Stimulated activated naive CD4-positive, alpha-beta T cell (primary cell): ENCODE data around the gene SLC66A2.

Source experiments
- DNase-seq, 6 experiments: peaks; one replicate each; lab custom pipeline; 2025; lab: John Stamatoyannopoulos, UW

SLC66A2 gene

DNA sequence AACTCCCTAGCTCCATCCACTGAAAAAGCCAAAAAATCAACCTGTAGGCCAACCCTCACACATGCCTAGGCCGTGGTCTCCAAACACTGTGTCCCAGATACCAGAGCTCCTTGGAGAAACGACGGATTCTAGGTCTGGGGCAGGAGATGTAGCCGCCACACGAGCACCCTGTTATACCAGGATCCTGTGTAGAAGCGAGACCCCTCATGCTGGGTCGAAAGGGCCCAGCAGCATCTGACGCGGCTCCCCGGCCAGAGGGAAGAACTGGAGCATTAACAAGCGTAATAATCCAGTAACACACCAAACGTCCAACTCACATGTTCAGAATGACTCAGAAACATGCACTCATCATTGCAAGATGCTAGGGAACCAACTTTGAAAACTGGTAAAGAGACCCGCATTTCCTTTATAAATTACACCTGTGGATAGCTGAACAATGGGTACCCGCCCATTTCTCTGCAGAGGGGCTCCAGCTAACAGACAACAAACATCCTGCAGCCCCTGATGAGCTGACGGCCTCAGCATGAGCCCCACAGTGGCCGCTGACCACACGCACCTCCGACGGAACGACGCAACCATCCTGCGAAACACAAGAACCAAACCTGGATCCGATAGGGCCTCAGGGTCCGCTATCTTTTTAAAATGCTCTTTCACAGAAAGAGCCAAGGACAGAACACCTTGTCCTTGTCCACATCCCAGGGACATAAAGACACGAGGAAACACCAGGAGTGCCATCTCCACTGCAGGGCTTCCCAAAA, 14.2 kb downstream of the SLC66A2 start:
- no peak for DNase-seq

DNA sequence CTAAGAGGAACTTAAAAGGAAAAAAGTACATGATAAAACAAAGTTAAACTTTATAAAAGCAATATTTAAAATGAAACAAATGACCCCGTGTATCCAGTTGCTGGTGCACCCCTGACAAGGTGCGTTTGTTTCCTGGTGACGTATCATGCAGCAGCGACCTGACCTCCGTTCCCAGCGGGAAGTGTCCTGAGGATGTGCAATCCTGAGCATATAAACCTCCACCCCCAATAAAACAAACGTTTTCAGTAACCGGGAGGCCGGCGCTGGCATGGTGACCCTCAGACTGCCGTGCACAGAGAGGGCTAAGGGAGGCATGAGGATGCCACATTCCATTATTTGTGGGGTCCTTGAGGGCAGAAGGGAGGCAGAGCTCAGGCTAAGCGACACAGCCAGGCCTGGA, 14.8 kb downstream of the SLC66A2 start:
- DNase-seq: no peak

GRCh38 chr18:79935925-79936324, 15.5 kb downstream of the SLC66A2 start:
- no peak for DNase-seq

DNA sequence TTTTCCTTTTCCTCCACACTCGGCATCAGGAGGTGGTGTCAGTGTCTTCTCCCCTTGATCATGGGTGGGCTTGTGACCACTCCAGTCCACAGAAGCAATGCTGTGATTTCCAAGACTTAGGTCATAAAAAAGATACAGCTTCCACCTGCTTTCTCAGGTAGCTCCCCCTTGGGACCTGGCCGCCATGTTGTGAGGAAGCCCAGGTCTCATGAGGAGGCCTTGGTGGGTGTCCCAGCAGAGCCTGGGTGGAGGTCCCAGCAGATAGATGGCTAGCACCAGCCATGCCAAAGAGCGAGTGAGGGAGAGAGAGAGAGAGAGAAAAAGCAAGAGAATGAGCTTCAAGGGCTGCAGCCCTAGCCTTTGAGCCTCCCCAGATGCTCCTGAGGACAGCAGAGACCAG, 16.0 kb downstream of the SLC66A2 start:
- no peak for DNase-seq

DNA sequence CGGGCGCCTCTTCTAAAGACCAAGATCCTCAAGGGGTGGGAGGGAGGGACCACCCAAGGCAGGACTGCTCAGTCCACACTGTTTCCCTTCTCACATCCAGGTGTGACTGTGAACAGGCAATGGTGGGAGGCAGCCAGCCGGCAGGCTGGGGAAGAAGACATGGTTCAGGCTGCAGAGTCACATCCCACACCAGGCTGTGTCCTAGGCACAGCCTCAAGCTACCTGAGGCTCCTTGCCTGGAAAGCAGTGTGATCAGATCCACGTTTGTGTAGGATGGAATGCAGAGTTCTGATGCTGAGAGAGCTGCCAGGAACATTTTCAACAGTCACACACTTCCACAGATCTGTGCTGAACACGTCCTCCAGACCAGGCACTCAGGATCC, 16.4 kb downstream of the SLC66A2 start:
- no peak for DNase-seq

DNA sequence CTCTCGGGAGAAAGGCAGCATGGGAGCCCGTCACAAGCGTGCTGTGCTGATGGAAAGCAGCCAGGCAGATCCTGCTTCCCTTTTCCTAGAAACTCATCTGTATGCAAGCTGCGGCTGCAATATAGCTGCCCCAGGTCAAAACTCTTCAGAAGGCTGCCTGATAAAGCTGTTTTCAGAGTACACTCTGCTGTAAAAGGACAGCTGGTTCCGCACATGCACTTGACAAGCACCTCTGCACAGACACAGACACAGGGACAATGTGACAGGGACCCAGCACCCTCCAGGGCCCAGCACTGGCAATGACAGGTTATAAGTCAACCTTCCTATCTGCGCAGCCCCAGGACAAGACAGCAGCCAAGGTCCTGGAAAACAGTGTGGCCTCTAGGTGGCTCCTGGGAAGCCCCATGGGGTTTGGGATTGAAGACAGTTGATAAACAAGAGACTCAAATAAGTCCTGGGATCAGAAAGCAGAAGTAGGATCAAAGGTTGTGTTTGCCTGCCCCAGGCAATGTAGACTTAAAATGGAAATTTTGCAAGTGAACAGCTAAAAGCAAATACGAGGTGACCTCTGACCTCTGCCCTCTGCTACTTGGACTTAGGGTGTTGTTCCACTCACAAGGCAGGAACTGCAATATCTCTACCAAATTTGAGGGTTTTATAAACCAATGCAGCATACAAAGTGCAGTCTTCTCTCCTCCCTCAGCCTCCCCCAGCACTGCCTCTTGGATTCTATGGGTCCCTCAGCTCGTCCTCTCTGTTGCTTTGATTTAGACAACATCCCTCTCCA, 16.9 kb downstream of the SLC66A2 start:
- DNase-seq: no peak

- DNase-seq: no peak
Observed at GRCh38 chr18:79933765-79934164, 17.7 kb downstream of the SLC66A2 start.

- no peak for DNase-seq
Observed at GRCh38 chr18:79932907-79933306, 18.5 kb downstream of the SLC66A2 start.

GRCh38 chr18:79931475-79931874, 20.0 kb downstream of the SLC66A2 start:
- DNase-seq: no peak

- DNase-seq: no peak
Observed at GRCh38 chr18:79930020-79930642, 21.3 kb downstream of the SLC66A2 start.

DNA sequence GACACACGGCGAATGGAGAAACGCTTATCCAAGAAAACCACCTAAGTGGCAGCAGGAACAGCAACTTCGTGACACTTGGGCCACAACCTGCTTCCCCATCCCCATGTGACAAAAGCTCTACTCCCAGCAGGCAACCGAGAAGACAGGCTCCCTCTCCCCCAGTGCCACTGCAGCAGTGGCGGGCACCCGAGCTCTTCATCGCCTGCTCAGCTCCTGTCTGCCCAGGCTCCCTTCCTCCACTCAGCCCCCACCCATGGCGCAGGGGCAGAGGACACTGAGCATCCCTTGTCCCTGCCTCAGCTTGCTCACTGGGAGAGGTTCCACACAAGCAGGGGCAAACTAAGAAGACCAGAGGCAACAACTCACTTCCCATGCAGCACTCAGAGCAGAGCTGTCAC, 22.9 kb downstream of the SLC66A2 start:
- no peak for DNase-seq

DNA sequence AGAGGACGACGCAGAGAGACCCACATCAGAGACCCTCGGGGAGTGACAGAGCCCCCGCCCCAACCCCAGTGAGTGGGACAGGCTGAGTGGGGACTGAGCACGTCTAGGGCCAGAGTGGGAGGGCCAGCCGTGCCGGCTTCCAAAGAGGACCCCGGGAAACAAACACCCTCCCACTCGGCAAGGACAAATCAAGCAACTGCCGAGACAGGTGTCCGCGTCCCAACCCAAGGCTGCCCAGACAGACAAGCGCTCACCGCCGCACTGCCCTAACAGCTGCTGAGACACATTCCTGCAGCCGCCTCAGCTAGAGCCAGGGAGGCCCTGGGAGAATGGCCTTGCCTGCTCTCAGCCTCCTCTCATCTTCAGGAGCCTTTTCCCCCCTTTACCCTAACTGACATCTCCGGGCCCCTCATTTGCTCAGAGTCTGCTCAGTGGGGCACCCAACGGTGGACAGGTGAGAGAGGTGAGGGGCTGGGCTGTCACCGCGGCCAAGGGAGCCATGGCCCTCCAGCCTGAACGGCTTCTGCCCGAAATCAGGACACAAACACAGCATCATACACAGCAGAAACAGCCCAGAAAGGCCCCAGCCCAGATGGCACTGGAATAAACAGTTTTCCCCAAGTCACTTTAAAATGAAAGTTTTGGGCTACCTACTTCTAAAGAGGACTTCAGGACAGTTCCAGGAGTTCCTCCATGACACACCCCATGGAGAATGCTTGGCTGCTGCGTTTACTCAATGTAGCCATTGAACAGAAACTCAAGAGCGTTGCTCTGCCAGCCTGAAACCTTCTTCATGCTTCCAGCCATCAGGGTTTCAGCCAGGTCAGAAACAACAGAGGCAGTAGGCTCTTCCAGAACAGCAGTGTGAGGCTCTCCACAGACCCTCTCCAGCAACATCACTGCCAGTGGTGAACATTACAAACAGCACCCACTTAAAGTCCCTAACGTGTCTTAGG, 23.6 kb downstream of the SLC66A2 start:
- no peak for DNase-seq

- DNase-seq: no peak
Observed at GRCh38 chr18:79926715-79927606, 24.5 kb downstream of the SLC66A2 start.

- DNase-seq: no peak
Observed at GRCh38 chr18:79926306-79926705, 25.1 kb downstream of the SLC66A2 start.

GRCh38 chr18:79924814-79925731, 26.4 kb downstream of the SLC66A2 start:
- DNase-seq: no peak

DNA sequence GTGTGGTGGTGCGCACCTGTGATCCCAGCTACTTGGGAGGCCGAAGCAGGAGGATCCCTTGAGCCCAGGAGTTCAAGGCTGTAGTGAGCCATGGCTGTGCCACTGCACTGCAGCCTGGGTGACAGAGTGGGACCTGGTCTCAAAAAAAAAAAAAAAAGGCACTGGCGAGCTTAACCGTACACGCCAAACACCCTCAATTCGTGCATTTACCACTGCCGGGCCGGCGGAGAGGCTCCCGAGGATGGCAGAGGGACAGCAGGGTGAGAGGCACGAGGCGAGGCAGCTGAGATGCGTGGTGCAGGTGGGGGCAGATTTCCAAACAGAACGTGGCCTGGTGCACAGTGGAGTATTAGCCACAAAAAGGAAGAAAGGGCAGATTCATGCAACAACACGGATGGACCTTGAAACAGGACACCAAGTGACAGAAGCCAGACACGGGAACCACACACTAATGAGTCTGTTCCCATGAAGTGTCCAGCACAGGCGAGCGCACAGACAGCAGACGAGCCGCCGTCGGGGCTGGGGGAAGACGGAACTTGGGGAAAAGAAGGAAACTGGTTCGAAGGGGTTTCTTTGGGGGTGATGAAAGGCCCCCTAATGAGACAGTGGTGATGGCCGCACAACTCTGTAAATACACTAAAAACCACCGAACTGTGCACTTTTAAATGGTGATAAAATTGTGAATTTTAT, 27.4 kb downstream of the SLC66A2 start:
- no peak for DNase-seq

DNA sequence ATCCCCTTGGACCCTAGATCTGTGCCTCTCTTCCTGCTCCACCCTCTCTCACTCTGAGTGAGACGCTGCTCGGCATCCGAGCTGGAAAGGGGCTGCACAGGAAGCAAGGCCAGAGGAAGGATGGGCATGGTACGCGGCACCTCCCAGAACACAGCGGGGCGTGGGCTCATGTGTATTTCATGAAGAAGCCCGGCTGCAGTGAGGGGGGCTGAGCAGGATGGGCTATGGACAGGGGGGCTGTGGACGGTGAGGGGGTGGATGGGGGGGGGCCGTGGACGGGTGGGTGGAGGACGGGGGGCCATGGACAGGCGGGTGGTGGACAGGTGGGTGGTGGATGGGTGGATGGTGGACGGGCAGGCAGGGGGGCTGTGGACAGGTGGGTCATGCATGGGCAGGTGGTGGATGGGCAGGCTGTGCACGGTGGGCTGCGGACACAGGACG, 28.5 kb downstream of the SLC66A2 start:
- no peak for DNase-seq

DNA sequence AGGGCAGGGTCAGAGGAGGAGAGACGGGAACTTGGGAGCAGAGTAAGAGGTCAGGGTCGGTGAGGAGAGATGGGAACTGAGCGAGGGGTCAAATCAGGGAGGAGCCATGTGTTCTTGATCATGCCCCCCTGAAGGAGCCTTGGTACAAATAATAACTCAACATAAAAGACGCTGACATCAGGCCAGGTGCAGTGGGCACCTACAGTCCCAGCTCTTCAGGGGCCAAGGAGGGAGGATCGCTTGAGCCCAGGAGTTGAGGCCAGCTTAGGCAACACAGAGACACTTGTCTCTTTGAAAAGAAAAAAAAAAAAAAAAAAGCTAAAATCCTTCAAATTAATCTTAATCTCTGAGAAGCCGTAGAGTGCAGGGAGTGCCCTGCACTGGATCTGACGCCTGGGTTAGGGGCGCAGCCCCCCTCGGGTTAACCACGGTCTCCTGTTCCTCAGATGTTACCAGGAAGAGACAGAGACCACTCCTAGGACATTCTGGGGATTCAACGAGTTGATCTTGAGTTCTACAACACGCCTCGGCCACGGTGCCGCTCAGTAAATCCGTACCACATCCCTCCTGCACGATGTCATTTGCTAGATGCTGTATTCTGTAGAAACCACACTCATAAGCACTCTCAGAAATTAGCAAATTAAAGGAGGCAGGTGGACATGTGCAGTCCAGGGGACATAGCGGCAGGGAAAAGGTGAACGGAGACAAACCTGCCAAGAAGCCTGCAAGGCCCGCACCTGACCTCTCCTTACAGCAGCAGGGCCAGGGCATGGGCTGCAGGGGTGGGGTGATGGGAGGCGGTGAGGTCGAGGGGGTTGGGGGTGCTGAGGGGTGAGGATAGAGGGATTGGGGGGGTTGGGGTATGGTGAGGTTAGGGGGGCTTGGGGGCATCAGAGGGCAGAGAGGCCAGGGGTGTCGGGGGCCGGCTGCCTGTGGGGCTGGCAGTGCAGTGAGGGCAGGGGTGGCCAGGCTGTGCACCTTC, 29.2 kb downstream of the SLC66A2 start:
- no peak for DNase-seq
